Limb (tissue), 2 donors: ENCODE results near the gene FAM193B.
A peak's percentile ranks its signal among the peaks of the same experiment; 100 is the strongest.
"Not testable (repeated sequence)": the region's sequence is repeated elsewhere in the genome, so short reads cannot be mapped to it uniquely, and the experiment has no call there.

Source experiments
- DNase-seq, 2 donors: peaks; one replicate each; pipeline ENCODE4 v3.0.0-alpha.2; 2016; ENCODE audit errors: extremely low spot score in 2 of 2

Gene FAM193B

GRCh38 chr5:177578316-177578715, 24.0 kb upstream of the FAM193B start:
- DNase-seq, result no peak

- no peak for DNase-seq
Measured at GRCh38 chr5:177576169-177576568, 21.8 kb upstream of the FAM193B start.

GRCh38 chr5:177575488-177575887, 21.1 kb upstream of the FAM193B start:
- DNase-seq, result no peak

GRCh38 chr5:177569894-177570293, 15.5 kb upstream of the FAM193B start:
- no peak for DNase-seq

- no peak for DNase-seq
Measured at GRCh38 chr5:177568326-177568725, 14.0 kb upstream of the FAM193B start.

GRCh38 chr5:177565046-177565445, 10.7 kb upstream of the FAM193B start:
- no peak for DNase-seq

- not testable (repeated sequence) for DNase-seq
Measured at GRCh38 chr5:177559446-177559941, 5.1 kb upstream of the FAM193B start.

GRCh38 chr5:177557796-177558195, 3.4 kb upstream of the FAM193B start:
- DNase-seq, result no peak

- no peak for DNase-seq
Measured at GRCh38 chr5:177557041-177557647, 2.8 kb upstream of the FAM193B start.

GRCh38 chr5:177555665-177556064, 1.3 kb upstream of the FAM193B start:
- no peak for DNase-seq

GRCh38 chr5:177555228-177555627, 865 bp upstream of the FAM193B start:
- DNase-seq, result no peak

- peak in 1 of 2 donors; percentile 69 for DNase-seq
Measured at GRCh38 chr5:177553671-177554429, 513 bp downstream of the FAM193B start.

GRCh38 chr5:177552839-177553455, 1.4 kb downstream of the FAM193B start:
- no peak for DNase-seq

- DNase-seq, result no peak
Measured at GRCh38 chr5:177550122-177550521, 4.2 kb downstream of the FAM193B start.

- DNase-seq, result no peak
Measured at GRCh38 chr5:177548495-177548894, 5.9 kb downstream of the FAM193B start.

- DNase-seq, result no peak
Measured at GRCh38 chr5:177547736-177548135, 6.6 kb downstream of the FAM193B start.

GRCh38 chr5:177546258-177546741, 8.1 kb downstream of the FAM193B start:
- DNase-seq, result no peak

GRCh38 chr5:177545487-177546257, 8.7 kb downstream of the FAM193B start:
- DNase-seq, result peak in 1 of 2 donors; percentile 40

- no peak for DNase-seq
Measured at GRCh38 chr5:177542816-177543465, 11.4 kb downstream of the FAM193B start.

- no peak for DNase-seq
Measured at GRCh38 chr5:177540438-177540837, 13.9 kb downstream of the FAM193B start.

GRCh38 chr5:177539411-177539810, 15.0 kb downstream of the FAM193B start:
- no peak for DNase-seq
